H9 (cell line): ENCODE results near the gene TMEM222. TPM values are rescaled to one million over a fixed set of nuclear protein-coding genes. Genes with fewer than 3 reads are reported as not detected.
A peak's percentile ranks its signal among the peaks of the same experiment; 100 is the strongest.

ENCODE experiments used
- DNase-seq: peaks from one replicate; pipeline ENCODE4 v3.0.0-alpha.2; 2017
- H2AFZ ChIP-seq: one replicate; pipeline ENCODE4 v1.6.1; 2013; ENCODE audit warnings: mild to moderate bottlenecking, low read length, control low read depth, moderate library complexity
- H2AK5ac ChIP-seq: 2 replicates; pipeline ENCODE4 v1.6.1; 2013; ENCODE audit warnings: low read length, control low read depth, mixed read lengths; ENCODE audit not compliant: insufficient read length
- H2BK120ac ChIP-seq: one replicate; pipeline ENCODE4 v1.6.1; 2013; ENCODE audit warnings: low read depth, mild to moderate bottlenecking, low read length, control low read depth, inconsistent platforms; ENCODE audit not compliant: poor library complexity, severe bottlenecking
- H2BK12ac ChIP-seq: 2 replicates; pipeline ENCODE4 v1.6.1; 2013; ENCODE audit warnings: low read length, control low read depth, mixed read lengths, low read depth; ENCODE audit not compliant: insufficient read length
- H2BK15ac ChIP-seq: 2 replicates; pipeline ENCODE4 v1.6.1; 2013; ENCODE audit warnings: low read depth, low read length, control low read depth
- H2BK20ac ChIP-seq: one replicate; pipeline ENCODE4 v1.6.1; 2013; ENCODE audit warnings: low read depth, mild to moderate bottlenecking, low read length, control low read depth, inconsistent platforms; ENCODE audit not compliant: poor library complexity, severe bottlenecking
- H2BK5ac ChIP-seq: 2 replicates; pipeline ENCODE4 v1.6.1; 2013; ENCODE audit warnings: low read length, control low read depth, mixed read lengths; ENCODE audit not compliant: insufficient read length
- H3K14ac ChIP-seq: 2 replicates; pipeline ENCODE4 v1.6.1; 2013; ENCODE audit warnings: low read length, control low read depth; ENCODE audit not compliant: insufficient read depth
- H3K18ac ChIP-seq: 2 replicates; pipeline ENCODE4 v1.6.1; 2013; ENCODE audit warnings: low read depth, mild to moderate bottlenecking, mixed read lengths, low read length, control low read depth; ENCODE audit not compliant: insufficient read length
- H3K23ac ChIP-seq: 2 replicates; pipeline ENCODE4 v1.6.1; 2013; ENCODE audit warnings: low read length, control low read depth, mixed read lengths, low read depth; ENCODE audit not compliant: insufficient read length
- H3K23me2 ChIP-seq: 2 replicates; pipeline ENCODE4 v1.6.1; 2013; ENCODE audit warnings: low read depth, mild to moderate bottlenecking, mixed read lengths, low read length, control low read depth; ENCODE audit not compliant: insufficient read length, poor library complexity, severe bottlenecking
- H3K27ac ChIP-seq: 2 replicates; pipeline ENCODE4 v1.5.1; 2013; ENCODE audit warnings: low read length, control low read depth, mixed read lengths, low read depth; ENCODE audit not compliant: insufficient read length
- H3K27me3 ChIP-seq: 2 replicates; pipeline ENCODE4 v1.6.1; 2013; ENCODE audit warnings: low read length, control low read depth, inconsistent platforms; ENCODE audit not compliant: insufficient read depth
- H3K4ac ChIP-seq: 2 replicates; pipeline ENCODE4 v1.6.1; 2013; ENCODE audit warnings: low read depth, mild to moderate bottlenecking, control low read depth, inconsistent platforms, low read length, moderate library complexity
- H3K4me1 ChIP-seq: 2 replicates; pipeline ENCODE4 v1.6.1; 2013; ENCODE audit warnings: low read length, control low read depth, inconsistent platforms; ENCODE audit not compliant: insufficient read depth
- H3K4me2 ChIP-seq: 2 replicates; pipeline ENCODE4 v1.6.1; 2013; ENCODE audit warnings: low read length, control low read depth, mixed read lengths; ENCODE audit not compliant: insufficient read length, insufficient read depth
- H3K56ac ChIP-seq: 2 replicates; pipeline ENCODE4 v1.6.1; 2013; ENCODE audit warnings: low read depth, mild to moderate bottlenecking, mixed read lengths, low read length, control low read depth; ENCODE audit not compliant: insufficient read length
- H3K79me1 ChIP-seq: 2 replicates; pipeline ENCODE4 v1.6.1; 2013; ENCODE audit warnings: low read depth, mild to moderate bottlenecking, moderate library complexity, low read length, control low read depth, inconsistent platforms; ENCODE audit not compliant: insufficient read depth, poor library complexity, severe bottlenecking
- H3K79me2 ChIP-seq: 2 replicates; pipeline ENCODE4 v1.6.1; 2013; ENCODE audit warnings: low read length, control low read depth, inconsistent platforms; ENCODE audit not compliant: insufficient read depth
- H3K9ac ChIP-seq: 2 replicates; pipeline ENCODE4 v1.6.1; 2013; ENCODE audit warnings: low read length, control low read depth, mixed read lengths; ENCODE audit not compliant: insufficient read length; ENCODE audit errors: extremely low read depth
- H3K9me3 ChIP-seq: one replicate; pipeline ENCODE4 v1.6.1; 2013; ENCODE audit warnings: low read depth, low read length, inconsistent platforms; ENCODE audit not compliant: control insufficient read depth
- H3T11ph ChIP-seq: one replicate; pipeline ENCODE4 v1.6.1; 2013; ENCODE audit warnings: mild to moderate bottlenecking, low read length, control low read depth, inconsistent platforms
- H4K20me1 ChIP-seq: one replicate; pipeline ENCODE4 v1.6.1; 2013; ENCODE audit not compliant: control insufficient read depth, insufficient read length, insufficient read depth
- H4K5ac ChIP-seq: 2 replicates; pipeline ENCODE4 v1.6.1; 2013; ENCODE audit warnings: low read depth, mild to moderate bottlenecking, mixed read lengths, low read length, control low read depth; ENCODE audit not compliant: insufficient read length
- H4K8ac ChIP-seq: replicated peaks from 2 replicates; pipeline ENCODE4 v1.6.1; 2013; ENCODE audit warnings: low read length, control low read depth, mixed read lengths, low read depth; ENCODE audit not compliant: insufficient read length
- H4K91ac ChIP-seq: 2 replicates; pipeline ENCODE4 v1.6.1; 2013; ENCODE audit warnings: low read depth, mild to moderate bottlenecking, moderate library complexity, mixed read lengths, low read length, control low read depth; ENCODE audit not compliant: insufficient read length
- H3K27ac Mint-ChIP-seq, 3 experiments: 2 replicates in 2 of 3; 3 replicates in 1 of 3; pipeline ENCODE4 v1.8.0; 2020 to 2021; ENCODE audit warnings: mixed read lengths in 3 of 3, mild to moderate bottlenecking in 1 of 3, moderate library complexity in 1 of 3
- H3K27me3 Mint-ChIP-seq: 2 replicates; pipeline ENCODE4 v1.8.0; 2021; ENCODE audit warnings: low read depth, mild to moderate bottlenecking, moderate library complexity, mixed read lengths
- H3K36me3 Mint-ChIP-seq, 3 experiments: 2 replicates in 2 of 3; 3 replicates in 1 of 3; pipeline ENCODE4 v1.8.0; 2020 to 2021; ENCODE audit warnings: low read depth in 3 of 3, mixed read lengths in 3 of 3; ENCODE audit not compliant: insufficient read depth in 1 of 3
- H3K4me1 Mint-ChIP-seq, 2 experiments: 2 replicates each; pipeline ENCODE4 v1.8.0; 2020; ENCODE audit warnings: mixed read lengths in 2 of 2
- H3K4me3 Mint-ChIP-seq, 2 experiments: 2 replicates in 1 of 2; 3 replicates in 1 of 2; pipeline ENCODE4 v1.8.0; 2020 to 2021; ENCODE audit warnings: mild to moderate bottlenecking in 2 of 2, mixed read lengths in 2 of 2, moderate library complexity in 1 of 2
- H3K9me3 Mint-ChIP-seq, 2 experiments: 2 replicates in 1 of 2; 3 replicates in 1 of 2; pipeline ENCODE4 v1.8.0; 2020; ENCODE audit warnings: mild to moderate bottlenecking in 2 of 2, mixed read lengths in 2 of 2, moderate library complexity in 1 of 2
- WGBS: extraction: QIAGEN DNeasy Blood & Tissue Kit; methylation state at CpG from one replicate; pipeline ENCODE4 v1.1.7; 2013; ENCODE audit warnings: missing lambda C conversion rate, low lambda C conversion rate, mixed read lengths; ENCODE audit not compliant: insufficient read length; ENCODE audit errors: extremely low coverage; 5-methylcytosine and 5-hydroxymethylcytosine counted together
- total RNA-seq: library from RNA; stranded (reverse); gene quantifications from 2 replicates; pipeline ENCODE4 v1.2.1, GENCODE V29; 2021
- TF ChIP-seq, protein P1 (sequence below): fragments of 200-600 bp; sonication (generic); conservative IDR thresholded peaks from 3 replicates; pipeline ENCODE4 v1.8.0; 2021; ENCODE audit warnings: antibody characterized with exemption, mild to moderate bottlenecking

Gene TMEM222
- total RNA-seq, 1 experiment from 2014 or later = 36.8 TPM

- no CpG with 5 or more reads among the region's 8 CpGs for WGBS
- Histone ChIP-seq H4K91ac (no peak overlapping the region), H3K9me3 (no peaks in the 10 kb centered on the region), H2BK120ac (no peak overlapping the region), H2BK15ac (no peak overlapping the region), H4K20me1 (peaks cover 2% of the 10 kb centered on the region), H3K23me2 (no peaks in the 10 kb centered on the region), H2BK5ac (no peak overlapping the region), H3K18ac (no peak overlapping the region), H4K8ac (no peak overlapping the region), H3K79me2 (no peaks in the 10 kb centered on the region), H3K79me1 (no peaks in the 10 kb centered on the region), H3K4me2 (no peak overlapping the region), H3T11ph (no peak overlapping the region), H3K27me3 (no peaks in the 10 kb centered on the region), H3K4me1 (peaks cover 9% of the 10 kb centered on the region; the same call in 1 of the 2 replicates), H3K56ac (no peak overlapping the region), H3K4ac (no peak overlapping the region), H3K9ac (no peak overlapping the region), H3K23ac (no peak overlapping the region), H3K14ac (no peak overlapping the region), H2AFZ (no peak overlapping the region), H2AK5ac (no peak overlapping the region), H4K5ac (no peak overlapping the region), H3K27ac (no peak overlapping the region), H2BK20ac (no peak overlapping the region), H2BK12ac (no peak overlapping the region)
- no peaks in the 10 kb centered on the region for H3K9me3 Mint-ChIP-seq
- H3K27me3 Mint-ChIP-seq = no peaks in the 10 kb centered on the region
- no peak for DNase-seq
- peaks cover 29 to 39% of the 10 kb centered on the region in 2 experiments for H3K4me1 Mint-ChIP-seq
- peaks cover 4 to 9% (median 5%) of the 10 kb centered on the region in 3 experiments; a peak in 4 of 7 replicates for H3K36me3 Mint-ChIP-seq
- TF ChIP-seq, protein P1, sequence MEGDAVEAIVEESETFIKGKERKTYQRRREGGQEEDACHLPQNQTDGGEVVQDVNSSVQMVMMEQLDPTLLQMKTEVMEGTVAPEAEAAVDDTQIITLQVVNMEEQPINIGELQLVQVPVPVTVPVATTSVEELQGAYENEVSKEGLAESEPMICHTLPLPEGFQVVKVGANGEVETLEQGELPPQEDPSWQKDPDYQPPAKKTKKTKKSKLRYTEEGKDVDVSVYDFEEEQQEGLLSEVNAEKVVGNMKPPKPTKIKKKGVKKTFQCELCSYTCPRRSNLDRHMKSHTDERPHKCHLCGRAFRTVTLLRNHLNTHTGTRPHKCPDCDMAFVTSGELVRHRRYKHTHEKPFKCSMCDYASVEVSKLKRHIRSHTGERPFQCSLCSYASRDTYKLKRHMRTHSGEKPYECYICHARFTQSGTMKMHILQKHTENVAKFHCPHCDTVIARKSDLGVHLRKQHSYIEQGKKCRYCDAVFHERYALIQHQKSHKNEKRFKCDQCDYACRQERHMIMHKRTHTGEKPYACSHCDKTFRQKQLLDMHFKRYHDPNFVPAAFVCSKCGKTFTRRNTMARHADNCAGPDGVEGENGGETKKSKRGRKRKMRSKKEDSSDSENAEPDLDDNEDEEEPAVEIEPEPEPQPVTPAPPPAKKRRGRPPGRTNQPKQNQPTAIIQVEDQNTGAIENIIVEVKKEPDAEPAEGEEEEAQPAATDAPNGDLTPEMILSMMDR = no peak
- no peak overlapping the region for H3K4me3 Mint-ChIP-seq
- peak overlapping the region; percentile 40 to 65 (median 60); a peak in 6 of 7 replicates for H3K27ac Mint-ChIP-seq
Observed at GRCh38 chr1:27298632-27299384, 23.2 kb upstream of the TMEM222 start.
